Stimulated activated naive CD8-positive, alpha-beta T cell treated with anti-CD3 and anti-CD28 coated beads, Interleukin-15, Interleukin-2, amounts not matched to agents 100 ng/mL and 50 ng/mL, for 24 hours (primary cell): ENCODE data around the gene PNKP.

Experiments
- H3K27ac Mint-ChIP-seq: one replicate; pipeline ENCODE4 v1.8.0; 2021; ENCODE audit warnings: mild to moderate bottlenecking, mixed read lengths
- H3K27me3 Mint-ChIP-seq: one replicate; pipeline ENCODE4 v1.8.0; 2021; ENCODE audit warnings: mixed read lengths
- H3K36me3 Mint-ChIP-seq: one replicate; pipeline ENCODE4 v1.8.0; 2021; ENCODE audit warnings: low read depth, mixed read lengths
- H3K4me1 Mint-ChIP-seq: one replicate; pipeline ENCODE4 v1.8.0; 2021; ENCODE audit warnings: low read depth, mixed read lengths
- H3K4me3 Mint-ChIP-seq: one replicate; pipeline ENCODE4 v1.8.0; 2021; ENCODE audit warnings: mild to moderate bottlenecking, mixed read lengths
- H3K9me3 Mint-ChIP-seq: one replicate; pipeline ENCODE4 v1.8.0; 2021; ENCODE audit warnings: mixed read lengths

PNKP gene

GRCh38 chr19:49894879-49895565, 27.6 kb upstream of the PNKP start:
- H3K27me3 Mint-ChIP-seq: no peaks in the 10 kb centered on the region
- H3K4me3 Mint-ChIP-seq: peak overlapping the region; percentile 85
- peaks cover 3% of the 10 kb centered on the region for H3K36me3 Mint-ChIP-seq
- peaks cover 61% of the 10 kb centered on the region for H3K4me1 Mint-ChIP-seq
- no peaks in the 10 kb centered on the region for H3K9me3 Mint-ChIP-seq
- peak overlapping the region; percentile 50 for H3K27ac Mint-ChIP-seq

GRCh38 chr19:49894011-49894664, 26.8 kb upstream of the PNKP start:
- peaks cover 3% of the 10 kb centered on the region for H3K36me3 Mint-ChIP-seq
- H3K27me3 Mint-ChIP-seq: no peaks in the 10 kb centered on the region
- H3K4me3 Mint-ChIP-seq: peak overlapping the region; percentile 85
- H3K27ac Mint-ChIP-seq: peak overlapping the region; percentile 65
- peaks cover 61% of the 10 kb centered on the region for H3K4me1 Mint-ChIP-seq
- H3K9me3 Mint-ChIP-seq: no peaks in the 10 kb centered on the region

GRCh38 chr19:49892716-49893115, 25.3 kb upstream of the PNKP start:
- peaks cover 53% of the 10 kb centered on the region for H3K4me1 Mint-ChIP-seq
- H3K4me3 Mint-ChIP-seq: peak overlapping the region; percentile 6
- no peaks in the 10 kb centered on the region for H3K9me3 Mint-ChIP-seq
- H3K27ac Mint-ChIP-seq: peak overlapping the region; percentile 4
- H3K36me3 Mint-ChIP-seq: peaks cover 3% of the 10 kb centered on the region
- no peaks in the 10 kb centered on the region for H3K27me3 Mint-ChIP-seq

- Mint-ChIP-seq H3K4me3 (no peak overlapping the region), H3K27me3 (no peaks in the 10 kb centered on the region), H3K4me1 (peaks cover 39% of the 10 kb centered on the region), H3K9me3 (no peaks in the 10 kb centered on the region), H3K27ac (no peak overlapping the region), H3K36me3 (peaks cover 5% of the 10 kb centered on the region)
Measured at GRCh38 chr19:49891393-49891792, 24.0 kb upstream of the PNKP start.

GRCh38 chr19:49890349-49891311, 23.3 kb upstream of the PNKP start:
- peaks cover 32% of the 10 kb centered on the region for H3K4me1 Mint-ChIP-seq
- H3K4me3 Mint-ChIP-seq: peak overlapping the region; percentile 64
- no peaks in the 10 kb centered on the region for H3K9me3 Mint-ChIP-seq
- peak overlapping the region; percentile 51 for H3K27ac Mint-ChIP-seq
- peaks cover 7% of the 10 kb centered on the region for H3K36me3 Mint-ChIP-seq
- H3K27me3 Mint-ChIP-seq: no peaks in the 10 kb centered on the region

- Mint-ChIP-seq H3K9me3 (no peaks in the 10 kb centered on the region), H3K4me3 (peak overlapping the region; percentile 64), H3K36me3 (peaks cover 15% of the 10 kb centered on the region), H3K27me3 (no peaks in the 10 kb centered on the region), H3K27ac (peak overlapping the region; percentile 51), H3K4me1 (peaks cover 24% of the 10 kb centered on the region)
Measured at GRCh38 chr19:49889687-49890348, 22.4 kb upstream of the PNKP start.

- H3K9me3 Mint-ChIP-seq: no peaks in the 10 kb centered on the region
- peaks cover 18% of the 10 kb centered on the region for H3K4me1 Mint-ChIP-seq
- H3K27ac Mint-ChIP-seq: no peak overlapping the region
- no peaks in the 10 kb centered on the region for H3K27me3 Mint-ChIP-seq
- H3K36me3 Mint-ChIP-seq: peaks cover 21% of the 10 kb centered on the region
- no peak overlapping the region for H3K4me3 Mint-ChIP-seq
Measured at GRCh38 chr19:49889038-49889686, 21.8 kb upstream of the PNKP start.

GRCh38 chr19:49888510-49888824, 21.1 kb upstream of the PNKP start:
- H3K27ac Mint-ChIP-seq: no peak overlapping the region
- peaks cover 22% of the 10 kb centered on the region for H3K36me3 Mint-ChIP-seq
- no peak overlapping the region for H3K4me3 Mint-ChIP-seq
- no peaks in the 10 kb centered on the region for H3K9me3 Mint-ChIP-seq
- no peaks in the 10 kb centered on the region for H3K27me3 Mint-ChIP-seq
- peaks cover 15% of the 10 kb centered on the region for H3K4me1 Mint-ChIP-seq

- H3K4me3 Mint-ChIP-seq: no peak overlapping the region
- peaks cover 24% of the 10 kb centered on the region for H3K36me3 Mint-ChIP-seq
- H3K9me3 Mint-ChIP-seq: no peaks in the 10 kb centered on the region
- H3K4me1 Mint-ChIP-seq: peaks cover 10% of the 10 kb centered on the region
- no peaks in the 10 kb centered on the region for H3K27me3 Mint-ChIP-seq
- H3K27ac Mint-ChIP-seq: no peak overlapping the region
Measured at GRCh38 chr19:49887665-49888509, 20.5 kb upstream of the PNKP start.

- Mint-ChIP-seq H3K27ac (no peak overlapping the region), H3K36me3 (peaks cover 28% of the 10 kb centered on the region), H3K27me3 (no peaks in the 10 kb centered on the region), H3K9me3 (no peaks in the 10 kb centered on the region), H3K4me1 (peaks cover 3% of the 10 kb centered on the region), H3K4me3 (no peak overlapping the region)
Measured at GRCh38 chr19:49887037-49887664, 19.8 kb upstream of the PNKP start.

- Mint-ChIP-seq H3K27ac (no peak overlapping the region), H3K36me3 (peaks cover 40% of the 10 kb centered on the region), H3K4me1 (no peaks in the 10 kb centered on the region), H3K4me3 (no peak overlapping the region), H3K9me3 (no peaks in the 10 kb centered on the region), H3K27me3 (no peaks in the 10 kb centered on the region)
Measured at GRCh38 chr19:49884760-49885159, 17.4 kb upstream of the PNKP start.

- no peak overlapping the region for H3K27ac Mint-ChIP-seq
- no peaks in the 10 kb centered on the region for H3K9me3 Mint-ChIP-seq
- peaks cover 45% of the 10 kb centered on the region for H3K36me3 Mint-ChIP-seq
- H3K4me1 Mint-ChIP-seq: peaks cover 5% of the 10 kb centered on the region
- no peaks in the 10 kb centered on the region for H3K27me3 Mint-ChIP-seq
- H3K4me3 Mint-ChIP-seq: no peak overlapping the region
Measured at GRCh38 chr19:49884109-49884508, 16.7 kb upstream of the PNKP start.

GRCh38 chr19:49883094-49883493, 15.7 kb upstream of the PNKP start:
- Mint-ChIP-seq H3K27ac (no peak overlapping the region), H3K4me3 (no peak overlapping the region), H3K4me1 (peaks cover 15% of the 10 kb centered on the region), H3K36me3 (peaks cover 50% of the 10 kb centered on the region), H3K27me3 (no peaks in the 10 kb centered on the region), H3K9me3 (no peaks in the 10 kb centered on the region)
